Glutamatergic neuron (in vitro differentiated cells): ENCODE data around the gene DOK3. TPM values are rescaled to one million over a fixed set of nuclear protein-coding genes. Genes with fewer than 3 reads are reported as not detected.
A peak's percentile ranks its signal among the peaks of the same experiment; 100 is the strongest.

Experiments
- DNase-seq: peaks from one replicate; pipeline ENCODE4 v3.0.0; 2022
- H3K27ac Mint-ChIP-seq: one replicate; pipeline ENCODE4 v1.8.0; 2020; ENCODE audit warnings: mild to moderate bottlenecking, mixed read lengths, inconsistent platforms; ENCODE audit not compliant: unreplicated experiment
- H3K27me3 Mint-ChIP-seq: one replicate; pipeline ENCODE4 v1.8.0; 2020; ENCODE audit warnings: mild to moderate bottlenecking, moderate library complexity, mixed read lengths, inconsistent platforms; ENCODE audit not compliant: unreplicated experiment
- H3K36me3 Mint-ChIP-seq: one replicate; pipeline ENCODE4 v1.8.0; 2020; ENCODE audit warnings: mild to moderate bottlenecking, mixed read lengths, inconsistent platforms; ENCODE audit not compliant: unreplicated experiment
- H3K4me1 Mint-ChIP-seq: one replicate; pipeline ENCODE4 v1.8.0; 2020; ENCODE audit warnings: mild to moderate bottlenecking, low read depth, mixed read lengths, inconsistent platforms; ENCODE audit not compliant: unreplicated experiment
- H3K4me3 Mint-ChIP-seq: one replicate; pipeline ENCODE4 v1.8.0; 2020; ENCODE audit warnings: mild to moderate bottlenecking, mixed read lengths, inconsistent platforms; ENCODE audit not compliant: unreplicated experiment
- H3K9me3 Mint-ChIP-seq: one replicate; pipeline ENCODE4 v1.8.0; 2020; ENCODE audit warnings: mild to moderate bottlenecking, moderate library complexity, mixed read lengths, inconsistent platforms; ENCODE audit not compliant: unreplicated experiment
- total RNA-seq: library from RNA; stranded (reverse); fragmentation: NEBNext Ultra II Directional; extraction: Animal tissue kit (Norgen Biotek cat#: 25700); gene quantifications from one replicate; pipeline ENCODE4 v1.2.1, GENCODE V29; 2021; ENCODE audit not compliant: unreplicated experiment
- TF ChIP-seq, protein P1 (sequence below): fragments of 200-600 bp; sonication (generic); IDR thresholded peaks from one replicate; pipeline ENCODE4 v1.5.0; 2021; ENCODE audit not compliant: partially characterized antibody, unreplicated experiment

Gene DOK3
- total RNA-seq, 1 donor from 2014 or later = 29.2 TPM

DNA sequence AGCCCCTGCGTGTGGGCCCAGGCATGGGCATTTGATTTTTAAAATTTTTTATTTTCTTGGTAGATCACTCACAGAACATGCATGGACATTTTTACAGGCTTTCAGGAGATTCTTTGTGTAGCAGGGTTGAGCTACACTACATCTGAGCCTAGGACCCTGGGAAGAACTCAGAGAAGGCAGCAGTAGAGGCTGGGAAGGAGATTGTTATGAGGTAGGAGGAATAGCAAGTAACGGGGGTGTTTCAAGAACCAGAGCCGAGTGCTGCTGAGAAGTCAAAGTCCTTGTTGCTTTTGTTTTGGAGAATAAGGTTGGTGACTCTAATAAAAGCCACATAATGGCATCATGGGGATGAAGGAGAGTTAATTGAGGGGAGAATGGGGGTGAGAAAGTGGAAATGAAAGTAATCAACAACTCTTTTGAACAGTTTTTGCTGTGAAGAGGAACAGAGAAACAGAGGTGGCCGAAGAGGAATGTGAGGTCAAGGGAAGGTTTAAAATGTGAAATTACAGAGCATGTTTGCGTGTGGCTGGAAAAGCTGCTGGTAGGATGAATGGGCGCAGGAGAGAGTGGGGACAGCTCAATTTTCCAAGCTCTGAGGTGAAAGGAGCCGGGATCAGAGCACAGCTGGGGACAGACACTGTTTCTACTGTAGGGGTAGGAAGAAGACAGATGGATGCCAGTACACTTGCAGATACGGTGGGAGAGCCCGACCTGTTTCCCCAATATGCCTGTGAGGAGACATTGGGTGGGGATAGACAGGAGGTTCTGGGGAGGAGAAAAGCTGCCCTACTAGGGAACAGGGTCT, 7.5 kb downstream of the DOK3 start:
- no peak for DNase-seq
- Mint-ChIP-seq H3K36me3 (no peaks in the 10 kb centered on the region), H3K4me1 (peaks cover 38% of the 10 kb centered on the region), H3K4me3 (peak overlapping the region; percentile 60), H3K9me3 (peaks cover 20% of the 10 kb centered on the region), H3K27ac (peak overlapping the region; percentile 95), H3K27me3 (peaks cover 20% of the 10 kb centered on the region)
- TF ChIP-seq, protein P1, sequence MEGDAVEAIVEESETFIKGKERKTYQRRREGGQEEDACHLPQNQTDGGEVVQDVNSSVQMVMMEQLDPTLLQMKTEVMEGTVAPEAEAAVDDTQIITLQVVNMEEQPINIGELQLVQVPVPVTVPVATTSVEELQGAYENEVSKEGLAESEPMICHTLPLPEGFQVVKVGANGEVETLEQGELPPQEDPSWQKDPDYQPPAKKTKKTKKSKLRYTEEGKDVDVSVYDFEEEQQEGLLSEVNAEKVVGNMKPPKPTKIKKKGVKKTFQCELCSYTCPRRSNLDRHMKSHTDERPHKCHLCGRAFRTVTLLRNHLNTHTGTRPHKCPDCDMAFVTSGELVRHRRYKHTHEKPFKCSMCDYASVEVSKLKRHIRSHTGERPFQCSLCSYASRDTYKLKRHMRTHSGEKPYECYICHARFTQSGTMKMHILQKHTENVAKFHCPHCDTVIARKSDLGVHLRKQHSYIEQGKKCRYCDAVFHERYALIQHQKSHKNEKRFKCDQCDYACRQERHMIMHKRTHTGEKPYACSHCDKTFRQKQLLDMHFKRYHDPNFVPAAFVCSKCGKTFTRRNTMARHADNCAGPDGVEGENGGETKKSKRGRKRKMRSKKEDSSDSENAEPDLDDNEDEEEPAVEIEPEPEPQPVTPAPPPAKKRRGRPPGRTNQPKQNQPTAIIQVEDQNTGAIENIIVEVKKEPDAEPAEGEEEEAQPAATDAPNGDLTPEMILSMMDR = no peak

DNA sequence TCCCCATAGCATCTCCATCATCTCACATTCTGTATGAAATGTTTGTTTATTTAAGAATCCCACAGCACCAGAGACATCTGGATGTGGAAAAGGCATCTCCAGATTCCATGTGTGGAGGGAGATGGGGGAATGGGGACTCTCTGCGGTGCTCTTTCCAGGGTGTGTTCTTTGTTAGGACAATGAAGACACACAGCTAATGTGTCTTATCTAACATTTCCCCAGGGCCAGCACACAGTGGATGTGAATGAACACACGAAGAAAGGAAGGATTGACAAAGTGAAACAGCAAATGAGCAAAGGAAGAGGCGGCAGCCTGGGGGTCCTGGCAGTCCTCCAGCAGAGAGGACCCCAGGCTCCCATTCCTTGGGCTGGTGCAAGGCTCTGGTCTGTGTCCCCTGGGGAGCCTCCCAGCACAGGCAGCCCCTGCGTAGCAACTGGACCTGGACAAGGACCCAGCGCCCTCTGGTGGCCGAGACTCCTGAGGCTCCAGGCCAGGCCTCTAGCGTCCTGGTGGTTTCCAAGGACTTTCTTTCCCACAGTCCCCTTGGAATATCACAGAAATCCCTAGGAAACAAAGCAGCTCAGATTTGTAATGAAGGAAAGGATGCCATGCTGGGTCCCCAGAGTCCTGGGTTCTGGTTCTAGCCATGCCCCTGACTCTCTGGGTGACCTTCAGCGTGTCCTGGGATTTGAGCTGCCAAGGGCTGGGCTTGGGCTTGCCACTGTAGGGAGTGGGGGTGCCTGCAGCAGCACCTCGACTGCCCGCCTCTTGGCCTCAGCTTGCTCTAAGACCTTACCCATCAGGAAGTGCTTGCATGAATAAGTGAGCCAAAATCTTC, 8.7 kb downstream of the DOK3 start:
- H3K36me3 Mint-ChIP-seq = no peaks in the 10 kb centered on the region
- TF ChIP-seq, protein P1 = peak; percentile 88
- peaks cover 20% of the 10 kb centered on the region for H3K9me3 Mint-ChIP-seq
- H3K27me3 Mint-ChIP-seq = peaks cover 17% of the 10 kb centered on the region
- peak overlapping the region; percentile 59 for H3K4me3 Mint-ChIP-seq
- H3K4me1 Mint-ChIP-seq = peaks cover 38% of the 10 kb centered on the region
- DNase-seq = peak; percentile 99
- H3K27ac Mint-ChIP-seq = peak overlapping the region; percentile 78

DNA sequence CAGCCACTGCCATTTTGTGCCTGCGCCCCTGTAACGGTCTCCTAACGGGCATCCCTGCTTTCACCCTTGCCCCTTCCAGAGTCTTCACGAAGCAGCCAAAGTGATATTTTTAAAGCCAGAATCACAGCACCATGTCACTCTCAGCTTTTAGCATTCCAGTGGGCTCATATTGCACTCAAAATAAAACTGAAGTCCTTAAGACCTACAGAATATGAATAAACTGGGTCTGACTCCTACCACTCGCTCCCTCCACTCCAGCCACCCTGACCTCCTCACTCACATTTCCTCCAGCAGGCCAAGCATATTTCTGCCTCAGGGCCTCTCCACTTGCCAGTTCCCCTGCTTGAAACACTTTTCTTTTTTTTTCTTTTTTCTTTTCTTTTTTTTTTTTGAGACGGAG, 9.8 kb downstream of the DOK3 start:
- no peaks in the 10 kb centered on the region for H3K36me3 Mint-ChIP-seq
- peak overlapping the region; percentile 66 for H3K4me3 Mint-ChIP-seq
- no peak for DNase-seq

DNA sequence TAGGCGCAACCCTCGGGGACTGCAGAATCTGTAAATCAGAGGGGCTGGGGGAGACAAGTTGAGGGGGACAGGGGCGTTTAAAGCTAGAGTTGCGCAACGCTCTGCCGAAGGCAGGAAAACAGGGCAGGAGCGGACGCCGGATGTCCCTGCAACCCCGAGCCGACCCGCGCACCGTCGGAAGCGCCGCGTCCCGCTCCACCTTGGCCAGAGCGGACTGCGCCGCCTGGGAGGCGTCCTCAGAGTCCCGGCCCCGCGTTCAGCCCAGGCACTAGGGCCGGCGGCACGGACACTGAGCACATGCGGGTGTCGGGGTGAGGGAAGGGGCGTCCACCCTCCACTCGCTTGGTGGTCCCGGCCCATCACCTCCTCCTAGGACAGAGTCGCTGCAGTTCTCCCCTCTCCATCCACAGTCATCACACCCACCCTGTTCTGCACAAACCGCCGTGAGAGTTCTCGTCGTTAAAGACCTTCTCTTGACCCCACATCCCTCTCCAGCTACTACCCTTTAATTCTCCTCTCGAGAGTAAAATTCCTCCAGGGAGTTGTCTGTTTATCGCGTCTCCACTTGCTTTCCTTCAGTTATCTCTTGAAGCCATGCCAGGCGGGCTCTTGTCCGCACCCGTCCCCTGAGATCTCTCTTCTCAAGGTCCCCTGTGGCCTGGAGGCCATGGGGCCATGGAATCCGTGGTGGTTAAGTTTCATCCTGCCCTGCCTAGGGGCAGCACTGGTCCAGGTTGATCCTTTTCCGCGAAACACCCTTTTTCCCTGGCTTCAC, 11.4 kb downstream of the DOK3 start:
- Mint-ChIP-seq H3K36me3 (no peaks in the 10 kb centered on the region), H3K27me3 (peaks cover 17% of the 10 kb centered on the region), H3K27ac (peak overlapping the region; percentile 81), H3K9me3 (peaks cover 16% of the 10 kb centered on the region), H3K4me3 (peak overlapping the region; percentile 75), H3K4me1 (peaks cover 40% of the 10 kb centered on the region)
- DNase-seq = peak; percentile 60
- TF ChIP-seq, protein P1 = no peak

More for the DNA sequence above, 9.8 kb downstream of the DOK3 start:
- peaks cover 17% of the 10 kb centered on the region for H3K27me3 Mint-ChIP-seq
- H3K9me3 Mint-ChIP-seq = peaks cover 16% of the 10 kb centered on the region
- no peak overlapping the region for H3K27ac Mint-ChIP-seq
- TF ChIP-seq, protein P1 = no peak
- peaks cover 38% of the 10 kb centered on the region for H3K4me1 Mint-ChIP-seq
